Measurements from ENCODE around the gene FREY1. TPM values are rescaled to one million over a fixed set of nuclear protein-coding genes. Genes with fewer than 3 reads are reported as not detected.

The FREY1 gene
- total RNA-seq, 2 donors from 2014 or later = 0.47 to 0.50 TPM

Other genes with a start within 250 kb of the FREY1 start
- gene CHST1, start 241.6 kb downstream of the FREY1 start, total RNA-seq = 1 to 10 TPM; 3.2 to 3.5 TPM
- gene SLC35C1, start 102.1 kb downstream of the FREY1 start, total RNA-seq = 10 to 100 TPM; 12.4 to 13.3 TPM
- gene CRY2, start 59.8 kb downstream of the FREY1 start, total RNA-seq = 10 to 100 TPM; 59.2 to 62.9 TPM
- 1 to 10 TPM; 5.0 to 6.9 TPM for gene MAPK8IP1, start 21.6 kb downstream of the FREY1 start, total RNA-seq
- 10 to 100 TPM; 13.6 to 18.4 TPM for gene PEX16, start 10.6 kb upstream of the FREY1 start, total RNA-seq
- under 1 TPM; 0.32 to 0.50 TPM for gene LARGE2, start 15.4 kb upstream of the FREY1 start, total RNA-seq
- gene PHF21A, start 214.2 kb upstream of the FREY1 start, total RNA-seq = 10 to 100 TPM; 39.7 to 40.4 TPM

All from left cardiac atrium (tissue), 2 donors.